GM12874 (cell line): ENCODE data around the gene CACNG7.

Experiments used
- CTCF ChIP-seq: IDR thresholded peaks from 2 replicates; pipeline ENCODE4 v1.5.1; 2011; ENCODE audit warnings: low read depth, mild to moderate bottlenecking, control low read depth, low read length, moderate library complexity; ENCODE audit not compliant: insufficient read depth

Gene CACNG7

DNA sequence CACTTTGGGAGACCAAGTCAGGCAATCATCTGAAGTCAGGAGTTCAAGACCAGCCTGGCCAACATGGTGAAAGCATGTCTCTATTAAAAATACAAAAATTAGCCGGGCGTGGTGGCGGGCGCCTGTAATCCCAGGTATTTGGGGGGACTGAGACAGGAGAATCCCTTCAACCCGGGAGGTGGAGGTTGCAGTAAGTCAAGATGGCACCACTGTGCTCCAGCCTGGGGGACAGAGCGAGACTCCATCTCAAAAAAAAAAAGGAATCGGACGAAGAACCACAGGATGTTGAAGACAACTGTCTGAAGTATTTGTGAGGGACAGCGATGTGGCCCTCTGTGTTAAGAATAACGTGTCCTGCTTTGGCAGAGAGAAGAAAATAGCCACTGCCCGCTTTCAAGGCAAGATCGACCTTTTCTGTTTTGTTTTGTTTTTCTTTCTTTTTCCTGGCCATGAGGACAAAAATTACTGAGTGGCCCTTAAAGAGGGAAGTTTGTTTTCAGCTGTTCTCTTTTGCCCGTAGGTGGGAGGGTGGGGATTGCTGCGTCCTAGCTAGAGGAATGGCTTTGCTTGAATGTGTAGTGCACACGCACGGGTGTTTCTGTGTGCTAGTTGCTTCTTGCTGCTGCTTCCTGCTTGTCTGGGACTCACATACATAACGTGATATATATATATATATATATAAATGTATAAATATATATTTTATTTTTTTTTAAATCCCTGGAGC, 33.3 kb upstream of the CACNG7 start:
- no peak for TF ChIP-seq CTCF

- no peak for TF ChIP-seq CTCF
These were observed 32.3 kb upstream of the CACNG7 start for GRCh38 chr19:53876651-53877224.

- no peak for TF ChIP-seq CTCF
These were observed 31.7 kb upstream of the CACNG7 start for GRCh38 chr19:53877361-53877766.

DNA sequence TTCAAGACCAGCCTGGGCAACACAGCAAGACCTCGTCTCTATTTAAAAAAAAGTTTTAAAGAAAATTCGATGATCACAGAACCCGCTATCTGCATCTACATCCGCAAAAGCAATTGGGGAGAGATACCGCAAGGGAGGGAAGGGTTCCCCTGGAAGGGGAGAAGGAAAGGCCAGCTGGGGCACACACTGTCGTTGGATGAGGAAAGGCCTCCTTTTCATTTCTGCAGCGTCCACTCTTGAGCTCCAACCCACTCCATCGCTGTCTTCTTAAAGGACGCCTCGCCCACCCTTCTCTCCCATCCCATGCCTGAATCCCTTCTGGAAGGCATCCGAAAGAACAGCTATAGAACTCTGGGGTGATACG, 30.3 kb upstream of the CACNG7 start:
- no peak for TF ChIP-seq CTCF

DNA sequence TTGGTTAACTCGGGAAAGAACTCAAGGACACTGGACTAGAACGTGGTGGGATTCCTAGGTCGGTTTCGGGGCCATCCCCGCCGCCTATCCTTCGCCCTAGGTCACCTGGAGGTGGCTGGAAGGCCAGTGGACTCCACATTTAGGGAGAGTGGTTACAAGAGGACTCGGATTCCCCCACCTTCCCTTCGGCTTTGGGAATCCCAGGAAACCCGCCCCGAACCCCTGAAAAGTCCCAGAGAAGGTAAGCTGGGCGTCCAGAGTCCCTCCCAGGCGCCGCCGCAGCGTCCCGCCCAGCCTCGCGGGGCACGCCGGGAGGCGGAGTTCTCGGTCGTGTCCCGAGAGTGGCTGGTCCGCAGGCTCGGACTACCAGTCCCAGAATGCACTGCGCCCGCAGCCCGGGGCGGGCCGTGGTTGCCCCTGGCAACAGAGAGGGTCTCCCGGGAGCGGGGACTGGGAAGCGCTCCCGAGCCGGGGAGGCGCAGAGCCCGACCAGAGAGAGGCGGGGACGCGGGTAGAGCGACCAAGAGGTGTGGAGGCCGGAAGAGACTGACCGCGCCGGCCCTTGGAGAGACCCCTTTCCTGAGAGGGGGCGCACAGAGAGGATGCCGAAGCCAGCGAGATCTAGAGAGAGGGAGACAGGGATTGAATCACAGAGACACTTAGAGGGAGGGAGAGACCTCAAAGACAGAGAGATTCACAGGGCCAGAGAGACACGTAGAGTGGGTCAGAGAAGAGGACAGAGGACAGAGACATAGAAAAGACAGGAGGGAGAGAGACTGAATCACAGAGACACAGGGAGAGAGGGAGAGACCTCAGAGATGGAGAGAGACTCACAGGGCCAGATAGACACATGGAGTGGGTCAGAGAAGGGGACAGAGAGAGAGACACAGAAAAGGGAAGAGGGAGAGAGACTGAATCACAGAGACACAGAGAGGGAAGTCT, 29.7 kb upstream of the CACNG7 start:
- no peak for TF ChIP-seq CTCF

DNA sequence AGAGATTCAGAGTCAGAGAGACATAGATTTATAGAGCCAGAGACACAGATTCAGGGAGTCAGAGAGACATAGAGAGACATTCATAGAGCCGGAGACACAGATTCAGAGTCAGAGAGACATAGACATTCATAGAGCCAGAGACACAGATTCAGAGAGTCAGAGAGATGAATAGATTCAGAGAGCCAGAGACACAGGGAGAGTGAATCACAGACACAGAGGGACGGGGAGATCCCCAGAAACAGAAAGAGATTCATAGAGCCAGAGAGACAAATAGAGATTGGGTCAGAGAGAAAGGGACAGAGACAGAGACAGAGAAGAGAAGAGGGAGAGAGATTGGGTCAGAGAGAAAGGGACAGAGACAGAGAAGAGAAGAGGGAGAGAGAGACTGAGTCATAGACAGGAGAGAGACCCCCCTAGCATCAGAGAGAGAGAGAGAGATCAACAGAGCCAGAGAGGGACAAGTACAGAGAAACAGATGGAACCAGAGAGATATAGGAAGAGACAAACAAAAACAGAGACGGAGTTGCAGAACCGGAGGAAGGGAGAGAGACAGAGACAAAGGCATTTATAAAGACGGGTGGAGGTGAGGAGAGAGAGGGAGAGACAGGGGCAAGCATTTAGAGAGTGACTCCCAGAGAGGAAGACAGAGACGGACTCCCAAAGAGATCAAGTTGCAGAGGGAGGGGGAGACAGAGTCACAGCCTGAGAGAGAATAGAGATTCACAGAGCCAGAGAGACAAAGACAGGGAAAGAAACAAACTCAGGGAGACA, 28.2 kb upstream of the CACNG7 start:
- no peak for TF ChIP-seq CTCF
